Ovary (tissue), 10 donors: Measurements from ENCODE around the gene MUSK. TPM values are rescaled to one million over a fixed set of nuclear protein-coding genes. Genes with fewer than 3 reads are reported as not detected.

Source experiments
- DNase-seq, 5 donors: peaks; one replicate each; pipeline ENCODE4 v3.0.0-alpha.2; 2019 to 2020
- H3K27ac ChIP-seq, 2 donors: fragments of 200-600 bp; one replicate each; pipeline versions ENCODE4 v1.5.1 to v1.8.0; 2019 to 2022
- H3K27me3 ChIP-seq: fragments of 200-600 bp; one replicate; pipeline ENCODE4 v1.8.0; 2022
- H3K36me3 ChIP-seq: fragments of 200-600 bp; sonication (generic); one replicate; pipeline ENCODE4 v1.5.1; 2019
- H3K4me1 ChIP-seq: one replicate; pipeline ENCODE4 v1.8.1; 2013; ENCODE audit warnings: mild to moderate bottlenecking, moderate library complexity; ENCODE audit not compliant: insufficient read depth
- H3K4me3 ChIP-seq: fragments of 200-600 bp; sonication (generic); one replicate; pipeline ENCODE4 v1.5.1; 2017
- H3K9me3 ChIP-seq, 2 donors: fragments of 200-600 bp in 1 of 2; sonication (generic) in 1 of 2; one replicate each; pipeline versions ENCODE4 v1.5.1 to v1.8.1; 2013 to 2019; ENCODE audit warnings: mild to moderate bottlenecking in 1 of 2, moderate library complexity in 1 of 2
- EP300 ChIP-seq: sonication (generic); formaldehyde crosslinking; IDR thresholded peaks from one replicate; pipeline ENCODE4 v1.6.1; 2017; ENCODE audit warnings: antibody characterized with exemption
- POLR2A ChIP-seq: fragments of 450-650 bp; IDR thresholded peaks from one replicate; pipeline ENCODE4 v1.6.1; 2017; ENCODE audit warnings: antibody characterized with exemption, mild to moderate bottlenecking, moderate library complexity
- WGBS, 3 donors: extraction: QIAGEN DNeasy Blood & Tissue Kit in 1 of 3; methylation state at CpG; one replicate each; pipeline versions ENCODE4 v1.1.5 to v1.1.7; 2013 to 2017; 5-methylcytosine and 5-hydroxymethylcytosine counted together
- intact Hi-C, 4 donors: fragments of 100-400 bp; cut with DNase I; formaldehyde crosslinking; loops; one replicate each; pipeline versions ENCODE4 v1.11.0 to v1.15.1; 2022 to 2023
- long read RNA-seq, 3 donors: library from polyadenylated mRNA in 2 of 3; unstranded in 2 of 3; transcript quantifications; one replicate each; pipeline ENCODE4 v2.0.0 and lab custom pipeline, GENCODE V29; 2021 to 2026
- polyA plus RNA-seq, 2 donors: library from polyadenylated mRNA; stranded (reverse); fragments of 200-250 nt in 1 of 2; fragments of 350-450 nt in 1 of 2; fragmentation: Illumina TruSeq in 1 of 2; extraction: RNeasy Lipid Tissue Mini Kit (QIAGEN cat#74804) in 1 of 2; gene quantifications; one replicate each; pipeline ENCODE4 v1.2.3, GENCODE V29; 2013 to 2014
- total RNA-seq, 7 donors: library from RNA; depleted of rRNA in 2 of 7; stranded (reverse); fragments of >200 nt in 2 of 7; fragmentation: NEBNext Ultra II Directional in 3 of 7; extraction: Animal tissue kit (Norgen Biotek cat#: 25700) in 3 of 7; gene quantifications; one replicate each; pipeline versions ENCODE4 v1.1.0 to v1.2.4, GENCODE V29; 2016 to 2023
- TF ChIP-seq, protein P1 (sequence below), 3 donors: fragments of 450-650 bp in 2 of 3; fragments of 200-600 bp in 1 of 3; IDR thresholded peaks; one replicate each; pipeline versions ENCODE4 v1.5.1 to v1.8.0; 2016 to 2022; ENCODE audit warnings: antibody characterized with exemption in 3 of 3, mild to moderate bottlenecking in 1 of 3
- donor health status: DM: no; HTN: no; CAD: no; lungs with moderate emphysema.
- donor health status: DM: no; HTN: no; CAD: no.
- donor health status: Bipolar disorder and iron deficiency.
- donor health status: DM: yes; HTN: yes; CAD: no.
- donor health status: DM: no; HTN: no; CAD: no.
- donor health status: DM: yes; HTN: yes; CAD: no.

Gene MUSK
- total RNA-seq, result under 1 TPM in 6 of 7 donors, not detected in 1; 0.10 to 0.91 (median 0.17) TPM
- under 1 TPM; 0.10 to 0.30 TPM for polyA plus RNA-seq
- long read RNA-seq, donor 1, partial matches to known transcripts, result 0 of 1 reads
- long read RNA-seq, donor 1, other reads (novel, unspliced or antisense), result 1 of 1 reads
- long read RNA-seq, donor 2, result 0 reads
- long read RNA-seq, donor 3, result 0 reads

DNA sequence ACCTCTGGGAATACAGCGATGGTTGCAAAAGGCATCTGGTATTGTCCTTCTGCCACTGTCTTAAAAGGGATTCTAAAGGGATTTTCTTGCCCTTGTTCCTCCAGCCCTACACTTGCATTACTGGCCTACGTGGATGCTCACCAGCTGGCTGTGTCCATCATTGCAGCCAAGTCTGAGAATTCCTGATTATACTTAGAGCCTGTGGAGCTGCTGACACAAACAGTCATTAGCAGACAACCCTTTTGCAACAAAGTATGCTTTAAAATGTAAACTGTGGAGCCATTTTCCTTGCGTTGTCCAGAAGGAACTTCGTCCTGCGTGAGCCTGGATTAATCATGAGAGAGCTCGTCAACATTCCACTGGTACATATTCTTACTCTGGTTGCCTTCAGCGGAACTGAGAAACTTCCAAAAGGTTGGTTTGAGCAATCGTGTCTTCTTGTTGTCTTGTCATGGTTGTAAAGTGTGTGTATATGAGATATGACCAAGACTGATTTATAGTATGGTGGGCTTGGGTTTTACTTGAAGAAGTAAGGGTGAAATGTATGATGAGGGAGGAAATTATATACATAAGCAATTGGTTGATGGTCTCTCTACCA lies at the start of gene MUSK:
TSS of gene MUSK (plus strand) at position 222 of the 598 bp plus-strand sequence. CDS start at position 336, 114 bp downstream.
- TF ChIP-seq POLR2A (no peak), EP300 (no peak)
- TF ChIP-seq, protein P1, sequence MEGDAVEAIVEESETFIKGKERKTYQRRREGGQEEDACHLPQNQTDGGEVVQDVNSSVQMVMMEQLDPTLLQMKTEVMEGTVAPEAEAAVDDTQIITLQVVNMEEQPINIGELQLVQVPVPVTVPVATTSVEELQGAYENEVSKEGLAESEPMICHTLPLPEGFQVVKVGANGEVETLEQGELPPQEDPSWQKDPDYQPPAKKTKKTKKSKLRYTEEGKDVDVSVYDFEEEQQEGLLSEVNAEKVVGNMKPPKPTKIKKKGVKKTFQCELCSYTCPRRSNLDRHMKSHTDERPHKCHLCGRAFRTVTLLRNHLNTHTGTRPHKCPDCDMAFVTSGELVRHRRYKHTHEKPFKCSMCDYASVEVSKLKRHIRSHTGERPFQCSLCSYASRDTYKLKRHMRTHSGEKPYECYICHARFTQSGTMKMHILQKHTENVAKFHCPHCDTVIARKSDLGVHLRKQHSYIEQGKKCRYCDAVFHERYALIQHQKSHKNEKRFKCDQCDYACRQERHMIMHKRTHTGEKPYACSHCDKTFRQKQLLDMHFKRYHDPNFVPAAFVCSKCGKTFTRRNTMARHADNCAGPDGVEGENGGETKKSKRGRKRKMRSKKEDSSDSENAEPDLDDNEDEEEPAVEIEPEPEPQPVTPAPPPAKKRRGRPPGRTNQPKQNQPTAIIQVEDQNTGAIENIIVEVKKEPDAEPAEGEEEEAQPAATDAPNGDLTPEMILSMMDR (IDR thresholded peaks at IDR 0.05), result no peak
- H3K27ac ChIP-seq, result no peak within 1 kb of the TSS
- H3K36me3 ChIP-seq, result no peaks in the 10 kb centered on the region
- DNase-seq, result no peak
- H3K27me3 ChIP-seq, result no peaks in the 10 kb centered on the region
- peaks cover 2% of the 10 kb centered on the region for H3K4me1 ChIP-seq
- H3K4me3 ChIP-seq, result no peak within 1 kb of the TSS
- H3K9me3 ChIP-seq, result no peaks in the 10 kb centered on the region
- WGBS, 3 donors, result 56 to 78% (median 72%) methylated on average over 8 of the region's 8 CpGs
- intact Hi-C loops, result no loop called here

DNA sequence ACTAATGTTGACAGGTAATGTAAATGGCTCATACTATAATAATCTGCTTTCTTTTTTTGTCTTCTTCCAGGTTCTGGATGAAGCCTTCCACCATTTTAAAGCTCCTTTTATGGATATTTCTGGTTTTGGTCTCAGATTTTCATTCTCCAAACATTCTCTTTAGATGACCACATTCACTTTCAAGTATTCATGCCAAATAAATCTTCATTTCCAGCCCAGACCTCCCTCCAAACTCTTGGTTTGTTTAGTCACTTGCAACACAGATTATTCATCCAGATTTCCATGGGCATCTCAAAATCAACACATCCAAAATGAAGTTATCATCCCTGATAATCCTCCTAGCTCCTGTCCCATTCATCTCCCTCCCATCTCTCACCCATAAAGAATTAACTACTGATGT lies 48.8 kb upstream of the MUSK start:
- Histone ChIP-seq H3K9me3 (no peaks in the 10 kb centered on the region), H3K27ac (no peak overlapping the region), H3K4me1 (no peaks in the 10 kb centered on the region), H3K36me3 (no peaks in the 10 kb centered on the region), H3K27me3 (no peaks in the 10 kb centered on the region), H3K4me3 (no peak overlapping the region)
- no peak for DNase-seq
- intact Hi-C loops, result no loop called here
- TF ChIP-seq POLR2A, result no peak
- no peak for TF ChIP-seq EP300
- TF ChIP-seq, protein P1 (IDR thresholded peaks at IDR 0.05), result no peak

DNA sequence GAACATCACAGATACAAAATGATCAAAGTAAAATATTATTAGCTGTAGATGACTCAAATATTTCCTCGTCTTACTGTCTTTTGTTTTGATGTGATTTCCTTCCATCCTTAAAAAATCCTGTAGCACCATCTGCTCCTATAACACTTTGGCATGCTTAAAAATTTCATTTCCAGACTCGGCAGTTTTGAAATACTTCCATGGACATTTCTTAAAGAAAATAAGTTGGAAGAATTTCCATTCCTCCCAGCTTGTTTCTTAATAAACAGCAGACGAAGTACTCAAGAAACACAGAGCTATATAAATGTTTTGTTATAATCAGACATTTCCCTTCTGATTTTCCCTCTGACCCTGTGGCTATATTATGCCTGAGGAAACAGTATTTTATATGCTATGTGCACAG lies 47.9 kb upstream of the MUSK start:
- H3K4me1 ChIP-seq, result no peaks in the 10 kb centered on the region
- no peak for DNase-seq
- H3K4me3 ChIP-seq, result no peak overlapping the region
- H3K9me3 ChIP-seq, result no peaks in the 10 kb centered on the region
- no peaks in the 10 kb centered on the region for H3K36me3 ChIP-seq
- no peak for TF ChIP-seq POLR2A
- TF ChIP-seq, protein P1 (IDR thresholded peaks at IDR 0.05), result no peak
- no peak for TF ChIP-seq EP300
- 4 to 12% (median 5%) methylated on average over 3 of the region's 3 CpGs for WGBS, 3 donors
- no peaks in the 10 kb centered on the region for H3K27me3 ChIP-seq
- intact Hi-C loops, result no loop called here
- no peak overlapping the region for H3K27ac ChIP-seq

DNA sequence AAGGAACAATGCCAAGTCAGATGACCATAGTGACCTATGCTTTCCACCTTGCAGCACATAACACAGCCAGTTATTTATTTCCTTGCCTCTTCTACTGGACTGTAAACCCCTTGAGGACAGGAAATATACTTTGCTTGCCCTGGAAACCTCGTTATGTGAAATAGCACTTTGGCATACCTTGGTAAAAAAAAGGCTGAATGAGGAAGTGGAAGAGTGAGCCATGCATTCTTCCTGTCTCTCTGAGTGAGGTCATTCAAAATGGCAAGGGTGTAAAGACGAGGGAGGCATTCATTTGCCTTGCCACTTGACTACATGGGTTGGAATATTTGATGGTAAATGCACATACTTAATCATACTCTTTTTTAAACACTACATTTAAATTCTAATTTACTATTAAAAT lies 46.2 kb upstream of the MUSK start:
- DNase-seq, result no peak
- no peaks in the 10 kb centered on the region for H3K36me3 ChIP-seq
- no peaks in the 10 kb centered on the region for H3K9me3 ChIP-seq
- H3K27ac ChIP-seq, result no peak overlapping the region
- H3K27me3 ChIP-seq, result no peaks in the 10 kb centered on the region
- intact Hi-C loops, result no loop called here
- no peak for TF ChIP-seq EP300
- TF ChIP-seq POLR2A, result no peak
- TF ChIP-seq, protein P1 (IDR thresholded peaks at IDR 0.05), result no peak
- WGBS, 3 donors, result 81 to 93% (median 88%) methylated on average over 2 of the region's 2 CpGs
- no peak overlapping the region for H3K4me3 ChIP-seq
- peaks cover 4% of the 10 kb centered on the region for H3K4me1 ChIP-seq
